ENCODE measurements around the gene LENG1. TPM values are rescaled to one million over a fixed set of nuclear protein-coding genes. Genes with fewer than 3 reads are reported as not detected.

Gene LENG1
- total and polyA plus RNA-seq, 9 of the 15 experiments (the other 6 are each of a cell fraction or from before 2014, with no cell fraction given), result 0.30 to 10.5 (median 4.7) TPM

DNA sequence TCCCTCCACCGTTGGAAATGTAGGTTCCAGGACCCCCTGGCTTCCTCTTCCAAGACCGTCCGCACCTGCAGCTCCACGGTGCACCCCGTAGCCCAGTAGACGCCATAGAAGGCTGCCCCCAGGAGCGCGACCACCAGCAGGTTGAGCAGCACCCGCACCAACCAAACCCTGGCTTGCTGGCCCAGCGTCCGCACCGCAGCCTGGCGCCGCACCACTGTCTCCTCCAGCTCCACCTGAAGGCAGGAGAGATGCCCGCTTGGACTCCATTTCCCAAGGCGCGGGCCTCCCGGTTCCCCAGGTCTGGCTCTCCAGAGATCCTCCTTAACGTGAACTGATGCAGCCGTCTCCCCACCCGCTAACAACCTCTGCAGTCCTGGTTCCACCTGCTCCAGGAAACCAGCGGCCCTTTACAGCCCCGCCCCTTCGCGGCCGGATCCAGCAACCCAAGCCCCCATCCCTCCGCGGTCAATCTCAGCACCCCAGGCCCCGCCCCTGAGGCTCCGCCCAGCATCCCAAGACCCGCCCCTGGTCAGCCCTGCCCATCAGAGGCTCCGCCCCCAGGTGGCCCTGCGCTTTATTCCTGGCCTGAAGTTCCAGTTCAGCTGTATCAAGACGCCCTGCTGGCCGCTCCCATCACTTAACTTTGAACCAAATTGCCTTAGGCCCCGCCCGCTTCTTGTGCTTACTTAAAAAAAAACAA is 5.0 kb upstream of the LENG1 start:
- H3K4me1 ChIP-seq (replicated peaks in 1 of 2; ENCODE audit: control insufficient read depth in 2 of 2, insufficient read depth in 2 of 2, low read length in 2 of 2), result peaks cover 14 to 58% of the 10 kb centered on the region in 2 experiments
- ATAC-seq, result peak; percentile 79
- no peaks in the 10 kb centered on the region for H3K27me3 ChIP-seq (ENCODE audit: control insufficient read depth in 2 of 2, insufficient read depth in 2 of 2, low read length in 2 of 2)
- peak; percentile 95 for FAIRE-seq
- in situ Hi-C loops (cut with MboI), result loop anchor here (5.0 kb wide), 1 partner anchor 63 kb away; no protein-coding TSS in a partner anchor
- peak; percentile 89 to 94 (median 91) for DNase-seq (ENCODE audit: extremely low read depth in 1 of 4, low spot score in 3 of 4)
- WGBS (ENCODE audit: insufficient coverage, low coverage, missing lambda C conversion rate), result 30% methylated on average over 23 of the region's 37 CpGs
- no peaks in the 10 kb centered on the region for H3K36me3 ChIP-seq (ENCODE audit: control insufficient read depth, insufficient read depth, low read length)
- ChIA-PET CTCF (ENCODE audit: low intra/inter-chr PET ratio) (interaction anchor here (0.6 to 1.6 kb wide), 2 partner anchors 52 to 67 kb away, joined by 6 to 7 read pairs; no protein-coding TSS in a partner anchor), POLR2A (interaction anchor here (0.7 to 1.1 kb wide), 5 partner anchors 11 to 37 kb away, joined by 3 to 5 read pairs (median 4); partner anchors contain the start of genes MBOAT7 and RPS9)
- H4K20me1 ChIP-seq (replicated peaks; ENCODE audit: control insufficient read depth, insufficient read depth, low read length), result 0 out of 2 replicates have a peak, but pooled peaks cover 10% of the 10 kb centered on the region
- H3K4me3 ChIP-seq, result no peak overlapping the region
- intact Hi-C loops (cut with micrococcal nuclease), result no loop called here
- H3K4me2 ChIP-seq (ENCODE audit: insufficient read depth, low read length), result 0 out of 2 replicates have a peak overlapping the region, but pooled peaks have one; percentile 28
- H3K9me3 ChIP-seq (replicated peaks; ENCODE audit: control insufficient read depth, insufficient read depth, low read depth, low read length), result no peaks in the 10 kb centered on the region
- no TSS peak for BruUV-seq (replicated peaks)
- H3K9me1 ChIP-seq (ENCODE audit: control insufficient read depth, insufficient read depth, low read length), result no peaks in the 10 kb centered on the region
- peak overlapping the region in 1 of 2 experiments; percentile 41; a peak in 2 of 4 replicates for H3K9ac ChIP-seq (ENCODE audit: insufficient read depth in 1 of 2, low read depth in 2 of 2, low read length in 2 of 2)
- no peak overlapping the region for H3K27ac ChIP-seq (ENCODE audit: extremely low read depth, low read depth, low read length)
- H3K79me2 ChIP-seq (ENCODE audit: control insufficient read depth, insufficient read depth, low read length), result peaks cover 7% of the 10 kb centered on the region; the same call in 2 of the 3 replicates
- no peak overlapping the region for H2AFZ ChIP-seq (ENCODE audit: low read depth, low read length)
- TF ChIP-seq, protein P1, sequence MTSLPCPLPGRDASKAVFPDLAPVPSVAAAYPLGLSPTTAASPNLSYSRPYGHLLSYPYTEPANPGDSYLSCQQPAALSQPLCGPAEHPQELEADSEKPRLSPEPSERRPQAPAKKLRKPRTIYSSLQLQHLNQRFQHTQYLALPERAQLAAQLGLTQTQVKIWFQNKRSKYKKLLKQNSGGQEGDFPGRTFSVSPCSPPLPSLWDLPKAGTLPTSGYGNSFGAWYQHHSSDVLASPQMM (CRISPR knock-in tag; IDR thresholded peaks at IDR 0.05), result no peak
- no peak for TF ChIP-seq ZFP30 (CRISPR knock-in tag; IDR thresholded peaks at IDR 0.05; ENCODE audit: borderline replicate concordance)
- TF ChIP-seq, protein P2, sequence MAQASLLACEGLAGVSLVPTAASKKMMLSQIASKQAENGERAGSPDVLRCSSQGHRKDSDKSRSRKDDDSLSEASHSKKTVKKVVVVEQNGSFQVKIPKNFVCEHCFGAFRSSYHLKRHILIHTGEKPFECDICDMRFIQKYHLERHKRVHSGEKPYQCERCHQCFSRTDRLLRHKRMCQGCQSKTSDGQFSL (CRISPR knock-in tag; IDR thresholded peaks at IDR 0.05), result no peak
- TF ChIP-seq, protein P2 (tag; IDR thresholded peaks at IDR 0.05), result no peak
- TF ChIP-seq, protein P3, sequence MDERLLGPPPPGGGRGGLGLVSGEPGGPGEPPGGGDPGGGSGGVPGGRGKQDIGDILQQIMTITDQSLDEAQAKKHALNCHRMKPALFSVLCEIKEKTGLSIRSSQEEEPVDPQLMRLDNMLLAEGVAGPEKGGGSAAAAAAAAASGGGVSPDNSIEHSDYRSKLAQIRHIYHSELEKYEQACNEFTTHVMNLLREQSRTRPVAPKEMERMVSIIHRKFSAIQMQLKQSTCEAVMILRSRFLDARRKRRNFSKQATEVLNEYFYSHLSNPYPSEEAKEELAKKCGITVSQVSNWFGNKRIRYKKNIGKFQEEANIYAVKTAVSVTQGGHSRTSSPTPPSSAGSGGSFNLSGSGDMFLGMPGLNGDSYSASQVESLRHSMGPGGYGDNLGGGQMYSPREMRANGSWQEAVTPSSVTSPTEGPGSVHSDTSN (CRISPR knock-in tag; IDR thresholded peaks at IDR 0.05; ENCODE audit: low read depth), result peak; percentile 42; the same call in 1 of the 2 replicates
- TF ChIP-seq, protein P3 (tag; conservative IDR thresholded peaks at IDR 0.05; ENCODE audit: low read depth), result no peak; the same call in 1 of the 2 replicates
- TF ChIP-seq POLR2G (IDR thresholded peaks at IDR 0.05; ENCODE audit: low read depth, low read length), result peak; percentile 38; the same call in 1 of the 2 replicates
- TF ChIP-seq, protein P4, sequence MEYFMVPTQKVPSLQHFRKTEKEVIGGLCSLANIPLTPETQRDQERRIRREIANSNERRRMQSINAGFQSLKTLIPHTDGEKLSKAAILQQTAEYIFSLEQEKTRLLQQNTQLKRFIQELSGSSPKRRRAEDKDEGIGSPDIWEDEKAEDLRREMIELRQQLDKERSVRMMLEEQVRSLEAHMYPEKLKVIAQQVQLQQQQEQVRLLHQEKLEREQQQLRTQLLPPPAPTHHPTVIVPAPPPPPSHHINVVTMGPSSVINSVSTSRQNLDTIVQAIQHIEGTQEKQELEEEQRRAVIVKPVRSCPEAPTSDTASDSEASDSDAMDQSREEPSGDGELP (CRISPR knock-in tag; IDR thresholded peaks at IDR 0.05; ENCODE audit: borderline replicate concordance), result peak; percentile 58; the same call in 1 of the 2 replicates
- TF ChIP-seq, protein P5, sequence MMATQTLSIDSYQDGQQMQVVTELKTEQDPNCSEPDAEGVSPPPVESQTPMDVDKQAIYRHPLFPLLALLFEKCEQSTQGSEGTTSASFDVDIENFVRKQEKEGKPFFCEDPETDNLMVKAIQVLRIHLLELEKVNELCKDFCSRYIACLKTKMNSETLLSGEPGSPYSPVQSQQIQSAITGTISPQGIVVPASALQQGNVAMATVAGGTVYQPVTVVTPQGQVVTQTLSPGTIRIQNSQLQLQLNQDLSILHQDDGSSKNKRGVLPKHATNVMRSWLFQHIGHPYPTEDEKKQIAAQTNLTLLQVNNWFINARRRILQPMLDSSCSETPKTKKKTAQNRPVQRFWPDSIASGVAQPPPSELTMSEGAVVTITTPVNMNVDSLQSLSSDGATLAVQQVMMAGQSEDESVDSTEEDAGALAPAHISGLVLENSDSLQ (IDR thresholded peaks at IDR 0.05), result peak; percentile 91
- peak in 1 of 2 experiments; percentile 63; a peak in 2 of 4 replicates for TF ChIP-seq KDM1A (IDR thresholded peaks at IDR 0.05)
- TF ChIP-seq, protein P6, sequence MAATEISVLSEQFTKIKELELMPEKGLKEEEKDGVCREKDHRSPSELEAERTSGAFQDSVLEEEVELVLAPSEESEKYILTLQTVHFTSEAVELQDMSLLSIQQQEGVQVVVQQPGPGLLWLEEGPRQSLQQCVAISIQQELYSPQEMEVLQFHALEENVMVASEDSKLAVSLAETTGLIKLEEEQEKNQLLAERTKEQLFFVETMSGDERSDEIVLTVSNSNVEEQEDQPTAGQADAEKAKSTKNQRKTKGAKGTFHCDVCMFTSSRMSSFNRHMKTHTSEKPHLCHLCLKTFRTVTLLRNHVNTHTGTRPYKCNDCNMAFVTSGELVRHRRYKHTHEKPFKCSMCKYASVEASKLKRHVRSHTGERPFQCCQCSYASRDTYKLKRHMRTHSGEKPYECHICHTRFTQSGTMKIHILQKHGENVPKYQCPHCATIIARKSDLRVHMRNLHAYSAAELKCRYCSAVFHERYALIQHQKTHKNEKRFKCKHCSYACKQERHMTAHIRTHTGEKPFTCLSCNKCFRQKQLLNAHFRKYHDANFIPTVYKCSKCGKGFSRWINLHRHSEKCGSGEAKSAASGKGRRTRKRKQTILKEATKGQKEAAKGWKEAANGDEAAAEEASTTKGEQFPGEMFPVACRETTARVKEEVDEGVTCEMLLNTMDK (IDR thresholded peaks at IDR 0.05; ENCODE audit: borderline replicate concordance, insufficient read depth, low read depth, low read length, poor library complexity, severe bottlenecking), result no peak

Data from K562 (cell line).